ENCODE results near the gene GLIS2. TPM values are rescaled to one million over a fixed set of nuclear protein-coding genes. Genes with fewer than 3 reads are reported as not detected.

The GLIS2 gene
- total RNA-seq, 1 experiment from 2014 or later, result 13.1 TPM

GRCh38 chr16:4347765-4348509 lies 32.1 kb downstream of the GLIS2 start:
- Mint-ChIP-seq H3K4me3 (ENCODE audit: unreplicated experiment) (no peak overlapping the region), H3K27me3 (ENCODE audit: insufficient read depth, unreplicated experiment) (no peaks in the 10 kb centered on the region), H3K9me3 (ENCODE audit: unreplicated experiment) (no peaks in the 10 kb centered on the region), H3K4me1 (ENCODE audit: low read depth, unreplicated experiment) (no peaks in the 10 kb centered on the region), H3K27ac (ENCODE audit: unreplicated experiment) (no peak overlapping the region), H3K36me3 (ENCODE audit: insufficient read depth, unreplicated experiment) (peaks cover 18% of the 10 kb centered on the region)
- no peaks in the 10 kb centered on the region for H3K9me3 ChIP-seq
- no TSS peak for BruUV-seq (replicated peaks)
- intact Hi-C loops (cut with micrococcal nuclease; ENCODE audit: unreplicated experiment), result no loop called here
- no peak for TF ChIP-seq CTCF (IDR thresholded peaks at IDR 0.05; ENCODE audit: insufficient read depth in 1 of 2, low read depth in 1 of 2, low read length in 1 of 2, severe bottlenecking in 1 of 2, unreplicated experiment in 1 of 2)
- no peaks in the 10 kb centered on the region for H3K4me1 ChIP-seq
- no peaks in the 10 kb centered on the region; the same call in 1 of the 2 replicates for H3K36me3 ChIP-seq (ENCODE audit: control insufficient read depth, insufficient read depth, low read length)
- DNase-seq, result no peak
- ChIA-PET POLR2A (no interaction called here), CTCF (no interaction called here)
- H3K27me3 ChIP-seq (replicated peaks; ENCODE audit: control insufficient read depth, insufficient read depth, low read length), result no peaks in the 10 kb centered on the region
- no peak overlapping the region for H3K4me3 ChIP-seq (ENCODE audit: low read depth, low read length)

- no peaks in the 10 kb centered on the region for H3K4me1 ChIP-seq
- no peak overlapping the region for H3K4me3 ChIP-seq (ENCODE audit: low read depth, low read length)
- H3K4me1 Mint-ChIP-seq (ENCODE audit: low read depth, unreplicated experiment), result no peaks in the 10 kb centered on the region
- ChIA-PET CTCF (interaction anchor here (0.6 to 0.7 kb wide), 2 partner anchors 59 to 458 kb away, joined by 3 read pairs; no protein-coding TSS in a partner anchor), POLR2A (no interaction called here)
- H3K27me3 Mint-ChIP-seq (ENCODE audit: insufficient read depth, unreplicated experiment), result no peaks in the 10 kb centered on the region
- H3K36me3 ChIP-seq (ENCODE audit: control insufficient read depth, insufficient read depth, low read length), result no peaks in the 10 kb centered on the region; the same call in 1 of the 2 replicates
- H3K36me3 Mint-ChIP-seq (ENCODE audit: insufficient read depth, unreplicated experiment), result peaks cover 18% of the 10 kb centered on the region
- H3K9me3 ChIP-seq, result no peaks in the 10 kb centered on the region
- intact Hi-C loops (cut with micrococcal nuclease; ENCODE audit: unreplicated experiment), result no loop called here
- no TSS peak for BruUV-seq (replicated peaks)
- no peak overlapping the region for H3K4me3 Mint-ChIP-seq (ENCODE audit: unreplicated experiment)
- no peaks in the 10 kb centered on the region for H3K9me3 Mint-ChIP-seq (ENCODE audit: unreplicated experiment)
- TF ChIP-seq CTCF (IDR thresholded peaks at IDR 0.05; ENCODE audit: insufficient read depth in 1 of 2, low read depth in 1 of 2, low read length in 1 of 2, severe bottlenecking in 1 of 2, unreplicated experiment in 1 of 2), result no peak
- H3K27me3 ChIP-seq (replicated peaks; ENCODE audit: control insufficient read depth, insufficient read depth, low read length), result no peaks in the 10 kb centered on the region
- no peak for DNase-seq
- H3K27ac Mint-ChIP-seq (ENCODE audit: unreplicated experiment), result no peak overlapping the region
Observed at GRCh38 chr16:4349332-4349731, 33.5 kb downstream of the GLIS2 start.

GRCh38 chr16:4350365-4350786 lies 34.5 kb downstream of the GLIS2 start:
- Mint-ChIP-seq H3K9me3 (ENCODE audit: unreplicated experiment) (no peaks in the 10 kb centered on the region), H3K4me3 (ENCODE audit: unreplicated experiment) (peak overlapping the region; percentile 83), H3K4me1 (ENCODE audit: low read depth, unreplicated experiment) (no peaks in the 10 kb centered on the region), H3K27ac (ENCODE audit: unreplicated experiment) (peak overlapping the region; percentile 87), H3K27me3 (ENCODE audit: insufficient read depth, unreplicated experiment) (no peaks in the 10 kb centered on the region), H3K36me3 (ENCODE audit: insufficient read depth, unreplicated experiment) (peaks cover 12% of the 10 kb centered on the region)
- Histone ChIP-seq H3K9me3 (no peaks in the 10 kb centered on the region), H3K4me1 (no peaks in the 10 kb centered on the region), H3K27me3 (replicated peaks; ENCODE audit: control insufficient read depth, insufficient read depth, low read length) (no peaks in the 10 kb centered on the region), H3K4me3 (ENCODE audit: low read depth, low read length) (peak overlapping the region; percentile 59), H3K36me3 (ENCODE audit: control insufficient read depth, insufficient read depth, low read length) (no peaks in the 10 kb centered on the region; the same call in 1 of the 2 replicates)
- DNase-seq, result no peak
- ChIA-PET CTCF (interaction anchor here (0.9 kb wide), 1 partner anchor 96 kb away, joined by 3 read pairs; no protein-coding TSS in a partner anchor), POLR2A (no interaction called here)
- no TSS peak for BruUV-seq (replicated peaks)
- intact Hi-C loops (cut with micrococcal nuclease; ENCODE audit: unreplicated experiment), result no loop called here
- no peak for TF ChIP-seq CTCF (IDR thresholded peaks at IDR 0.05; ENCODE audit: insufficient read depth in 1 of 2, low read depth in 1 of 2, low read length in 1 of 2, severe bottlenecking in 1 of 2, unreplicated experiment in 1 of 2)

Data from Caco-2 (cell line).